ENCODE data around the gene ARNT2. TPM values are rescaled to one million over a fixed set of nuclear protein-coding genes. Genes with fewer than 3 reads are reported as not detected.
A peak's percentile ranks its signal among the peaks of the same experiment; 100 is the strongest.

ARNT2 gene
- total RNA-seq, 1 donor from 2014 or later, result 72.4 TPM

GRCh38 chr15:80455051-80455648 is 51.0 kb downstream of the ARNT2 start:
- H3K4me1 Mint-ChIP-seq (ENCODE audit: unreplicated experiment), result peaks cover 63% of the 10 kb centered on the region
- no peak for DNase-seq (ENCODE audit: extremely low spot score, unreplicated experiment)
- peak overlapping the region; percentile 1 for H3K4me3 Mint-ChIP-seq (ENCODE audit: unreplicated experiment)
- H3K27ac Mint-ChIP-seq (ENCODE audit: unreplicated experiment), result peak overlapping the region; percentile 84
- no peaks in the 10 kb centered on the region for H3K27me3 Mint-ChIP-seq (ENCODE audit: unreplicated experiment)
- H3K9me3 Mint-ChIP-seq (ENCODE audit: unreplicated experiment), result peaks cover 3% of the 10 kb centered on the region
- H3K36me3 Mint-ChIP-seq (ENCODE audit: unreplicated experiment), result peaks cover 46% of the 10 kb centered on the region
- no peak for TF ChIP-seq CTCF (IDR thresholded peaks at IDR 0.05)

GRCh38 chr15:80455668-80456442 is 51.7 kb downstream of the ARNT2 start:
- Mint-ChIP-seq H3K36me3 (ENCODE audit: unreplicated experiment) (peaks cover 53% of the 10 kb centered on the region), H3K4me1 (ENCODE audit: unreplicated experiment) (peaks cover 56% of the 10 kb centered on the region), H3K9me3 (ENCODE audit: unreplicated experiment) (peaks cover 3% of the 10 kb centered on the region), H3K4me3 (ENCODE audit: unreplicated experiment) (peak overlapping the region; percentile 1), H3K27ac (ENCODE audit: unreplicated experiment) (peak overlapping the region; percentile 84), H3K27me3 (ENCODE audit: unreplicated experiment) (no peaks in the 10 kb centered on the region)
- peak; percentile 97 for TF ChIP-seq CTCF (IDR thresholded peaks at IDR 0.05)
- DNase-seq (ENCODE audit: extremely low spot score, unreplicated experiment), result peak; percentile 89

- DNase-seq (ENCODE audit: extremely low spot score, unreplicated experiment), result no peak
- H3K9me3 Mint-ChIP-seq (ENCODE audit: unreplicated experiment), result no peaks in the 10 kb centered on the region
- peaks cover 55% of the 10 kb centered on the region for H3K4me1 Mint-ChIP-seq (ENCODE audit: unreplicated experiment)
- H3K36me3 Mint-ChIP-seq (ENCODE audit: unreplicated experiment), result peaks cover 57% of the 10 kb centered on the region
- H3K27ac Mint-ChIP-seq (ENCODE audit: unreplicated experiment), result peak overlapping the region; percentile 84
- H3K4me3 Mint-ChIP-seq (ENCODE audit: unreplicated experiment), result no peak overlapping the region
- no peaks in the 10 kb centered on the region for H3K27me3 Mint-ChIP-seq (ENCODE audit: unreplicated experiment)
- TF ChIP-seq CTCF (IDR thresholded peaks at IDR 0.05), result no peak
Measured at GRCh38 chr15:80456517-80457492, 52.6 kb downstream of the ARNT2 start.

- TF ChIP-seq CTCF (IDR thresholded peaks at IDR 0.05), result no peak
- H3K27ac Mint-ChIP-seq (ENCODE audit: unreplicated experiment), result peak overlapping the region; percentile 84
- no peaks in the 10 kb centered on the region for H3K27me3 Mint-ChIP-seq (ENCODE audit: unreplicated experiment)
- no peak overlapping the region for H3K4me3 Mint-ChIP-seq (ENCODE audit: unreplicated experiment)
- peaks cover 52% of the 10 kb centered on the region for H3K4me1 Mint-ChIP-seq (ENCODE audit: unreplicated experiment)
- DNase-seq (ENCODE audit: extremely low spot score, unreplicated experiment), result no peak
- H3K9me3 Mint-ChIP-seq (ENCODE audit: unreplicated experiment), result no peaks in the 10 kb centered on the region
- peaks cover 63% of the 10 kb centered on the region for H3K36me3 Mint-ChIP-seq (ENCODE audit: unreplicated experiment)
Measured at GRCh38 chr15:80457896-80458295, 53.7 kb downstream of the ARNT2 start.
